UCSD-AML1 (cell line): Measurements from ENCODE around the gene SLC35E1.

Experiments used
- DNase-seq: peaks from one replicate; lab custom pipeline; 2025; ENCODE audit not compliant: unreplicated experiment; lab: John Stamatoyannopoulos, UW

SLC35E1 gene

DNA sequence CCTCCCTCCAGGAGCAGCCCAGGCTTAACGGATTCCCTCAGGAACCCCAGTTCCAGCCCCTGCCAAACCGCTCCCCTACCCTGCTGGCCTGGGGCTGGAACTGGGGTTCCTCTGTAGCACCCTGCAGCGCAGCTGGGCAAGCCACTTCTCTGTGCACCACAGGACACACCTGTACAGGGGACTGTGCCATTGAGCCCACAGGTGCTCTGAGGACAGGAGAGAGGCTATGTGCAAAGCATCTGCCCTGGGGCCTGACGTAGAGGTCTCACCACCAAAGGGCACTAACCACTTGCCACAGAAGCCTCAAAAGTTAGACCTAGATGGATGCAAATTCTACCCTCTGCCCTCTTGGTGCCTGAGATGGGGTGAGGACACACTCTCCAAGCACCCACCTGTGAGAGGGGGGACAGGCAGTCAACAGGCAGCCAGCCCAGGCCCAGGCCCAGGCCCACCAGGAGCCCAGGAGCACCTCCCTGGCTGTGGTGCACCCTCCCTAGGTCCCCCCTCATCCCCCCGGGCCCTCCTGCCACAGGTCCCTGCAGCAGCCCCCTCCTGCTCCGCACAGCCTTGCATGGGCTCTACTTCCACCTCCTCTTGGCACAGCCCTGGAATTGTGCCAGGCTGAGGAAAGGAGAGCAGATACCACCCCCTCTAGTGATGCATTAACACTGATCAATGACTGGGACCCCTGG is 27.6 kb upstream of the SLC35E1 start:
- DNase-seq: no peak

DNA sequence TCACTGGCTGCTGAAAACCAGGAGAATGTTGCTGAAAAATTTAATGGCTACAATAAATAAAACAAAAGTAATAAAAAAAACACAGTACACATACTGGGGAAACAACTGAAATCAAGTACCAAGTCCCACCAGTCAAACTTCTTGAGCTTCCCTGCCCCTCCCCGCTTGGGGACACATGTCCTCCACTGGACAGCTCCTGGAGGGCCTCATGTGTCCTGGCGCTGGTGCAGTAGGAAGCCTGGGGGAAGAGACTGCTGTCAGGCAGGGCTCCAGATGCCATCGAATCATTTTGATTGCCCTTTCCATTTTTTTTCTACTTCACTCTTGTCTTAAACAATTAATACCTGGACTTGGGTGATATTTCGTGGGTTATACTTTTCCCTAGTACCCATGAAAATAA is 26.6 kb upstream of the SLC35E1 start:
- no peak for DNase-seq

- DNase-seq: no peak
Measured at GRCh38 chr19:16596399-16596798, 24.2 kb upstream of the SLC35E1 start.

DNA sequence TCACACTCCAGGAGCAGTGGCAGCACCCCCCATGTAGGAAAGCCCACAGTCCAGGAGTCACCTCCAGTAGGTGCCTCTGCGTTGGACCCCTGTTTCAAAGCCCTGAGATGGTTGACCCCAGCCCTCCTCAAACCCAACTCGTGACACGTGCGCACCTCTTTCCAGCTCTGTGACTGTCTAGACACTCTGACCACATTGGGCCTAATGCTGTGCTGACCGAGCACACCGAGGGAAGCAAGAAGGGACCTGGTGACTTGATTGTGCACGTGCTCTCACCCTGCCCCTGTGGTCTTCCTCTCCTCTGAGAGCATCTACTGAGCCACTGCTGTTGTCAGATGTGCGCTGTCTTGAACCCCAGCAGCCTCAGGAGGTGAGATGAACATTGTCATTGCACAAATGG is 22.9 kb upstream of the SLC35E1 start:
- peak; percentile 31 for DNase-seq

GRCh38 chr19:16594681-16595091 is 22.5 kb upstream of the SLC35E1 start:
- no peak for DNase-seq

DNA sequence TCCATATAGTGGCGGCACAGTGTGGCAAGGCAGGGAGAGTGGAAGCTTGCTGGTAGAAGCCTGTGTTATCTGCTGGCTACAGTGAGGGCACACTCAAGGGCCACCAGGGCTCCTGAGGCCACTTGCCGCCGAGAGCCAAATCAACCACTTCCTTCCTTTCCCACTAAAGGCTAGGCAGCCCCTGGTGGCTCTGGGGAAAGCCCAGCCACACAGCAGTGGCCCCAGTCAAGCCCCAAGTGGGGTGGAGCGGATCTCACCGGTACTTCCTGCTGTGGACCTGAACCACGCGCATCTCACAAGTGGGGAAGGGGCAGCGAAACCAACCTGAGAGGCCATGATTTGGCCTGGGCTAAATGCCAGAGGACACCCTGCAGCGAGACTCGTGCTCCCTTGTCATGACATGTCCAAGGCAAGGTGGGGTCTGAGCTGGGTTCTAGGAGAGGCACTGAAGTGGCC is 21.9 kb upstream of the SLC35E1 start:
- peak; percentile 75 for DNase-seq

- DNase-seq: no peak
Measured at GRCh38 chr19:16593181-16593580, 21.0 kb upstream of the SLC35E1 start.

GRCh38 chr19:16591803-16592556 is 19.8 kb upstream of the SLC35E1 start:
- DNase-seq: no peak

- DNase-seq: no peak
Measured at GRCh38 chr19:16590876-16591802, 18.9 kb upstream of the SLC35E1 start.

- no peak for DNase-seq
Measured at GRCh38 chr19:16589917-16590316, 17.7 kb upstream of the SLC35E1 start.

- DNase-seq: no peak
Measured at GRCh38 chr19:16588824-16589577, 16.8 kb upstream of the SLC35E1 start.

- peak; percentile 72 for DNase-seq
Measured at GRCh38 chr19:16587833-16588823, 15.9 kb upstream of the SLC35E1 start.

GRCh38 chr19:16586991-16587832 is 15.0 kb upstream of the SLC35E1 start:
- peak; percentile 63 for DNase-seq

DNA sequence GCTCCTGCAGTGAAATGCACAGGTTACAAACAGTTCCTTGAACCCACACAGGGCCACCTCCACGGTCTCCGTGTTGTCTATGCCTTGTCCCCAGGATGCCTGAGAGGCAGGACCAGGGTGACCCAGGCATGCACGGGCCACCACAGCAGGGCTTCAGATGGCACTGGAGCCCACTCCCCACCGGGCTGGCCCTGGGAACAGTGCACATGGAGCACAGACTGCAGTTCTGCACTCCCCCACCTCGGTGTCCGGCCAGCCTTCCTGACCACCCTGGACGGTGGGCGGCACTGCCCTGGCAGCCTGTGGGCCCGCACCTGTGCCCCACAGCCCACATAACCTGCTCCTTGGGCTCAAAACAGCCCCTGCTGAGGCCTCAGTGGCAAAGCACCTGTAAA is 14.3 kb upstream of the SLC35E1 start:
- no peak for DNase-seq

- DNase-seq: no peak
Measured at GRCh38 chr19:16585808-16586476, 13.7 kb upstream of the SLC35E1 start.

GRCh38 chr19:16585094-16585801 is 13.0 kb upstream of the SLC35E1 start:
- no peak for DNase-seq
